ENCODE results near the gene MOB3B.

The MOB3B gene

GRCh38 chr9:27333241-27334052 is 196.2 kb downstream of the MOB3B start:
- TF ChIP-seq ARNTL (CRISPR knock-in tag; IDR thresholded peaks at IDR 0.05; ENCODE audit: borderline replicate concordance, low read depth): no peak
- no peak for TF ChIP-seq SNAI2 (CRISPR knock-in tag; IDR thresholded peaks at IDR 0.05)
- no peak for TF ChIP-seq CSRNP3 (CRISPR knock-in tag; IDR thresholded peaks at IDR 0.05)
- no peak for TF ChIP-seq CREB5 (CRISPR knock-in tag; IDR thresholded peaks at IDR 0.05; ENCODE audit: low read depth)
- no peak for TF ChIP-seq ZNF565 (CRISPR knock-in tag; conservative IDR thresholded peaks at IDR 0.05; ENCODE audit: low read depth)
- TF ChIP-seq PATZ1 (CRISPR knock-in tag; IDR thresholded peaks at IDR 0.05; ENCODE audit: borderline replicate concordance): no peak
- no peak for TF ChIP-seq BACH2 (CRISPR knock-in tag; IDR thresholded peaks at IDR 0.05; ENCODE audit: borderline replicate concordance)
- TF ChIP-seq ZNF70 (CRISPR knock-in tag; IDR thresholded peaks at IDR 0.05): no peak
- TF ChIP-seq, protein P1, sequence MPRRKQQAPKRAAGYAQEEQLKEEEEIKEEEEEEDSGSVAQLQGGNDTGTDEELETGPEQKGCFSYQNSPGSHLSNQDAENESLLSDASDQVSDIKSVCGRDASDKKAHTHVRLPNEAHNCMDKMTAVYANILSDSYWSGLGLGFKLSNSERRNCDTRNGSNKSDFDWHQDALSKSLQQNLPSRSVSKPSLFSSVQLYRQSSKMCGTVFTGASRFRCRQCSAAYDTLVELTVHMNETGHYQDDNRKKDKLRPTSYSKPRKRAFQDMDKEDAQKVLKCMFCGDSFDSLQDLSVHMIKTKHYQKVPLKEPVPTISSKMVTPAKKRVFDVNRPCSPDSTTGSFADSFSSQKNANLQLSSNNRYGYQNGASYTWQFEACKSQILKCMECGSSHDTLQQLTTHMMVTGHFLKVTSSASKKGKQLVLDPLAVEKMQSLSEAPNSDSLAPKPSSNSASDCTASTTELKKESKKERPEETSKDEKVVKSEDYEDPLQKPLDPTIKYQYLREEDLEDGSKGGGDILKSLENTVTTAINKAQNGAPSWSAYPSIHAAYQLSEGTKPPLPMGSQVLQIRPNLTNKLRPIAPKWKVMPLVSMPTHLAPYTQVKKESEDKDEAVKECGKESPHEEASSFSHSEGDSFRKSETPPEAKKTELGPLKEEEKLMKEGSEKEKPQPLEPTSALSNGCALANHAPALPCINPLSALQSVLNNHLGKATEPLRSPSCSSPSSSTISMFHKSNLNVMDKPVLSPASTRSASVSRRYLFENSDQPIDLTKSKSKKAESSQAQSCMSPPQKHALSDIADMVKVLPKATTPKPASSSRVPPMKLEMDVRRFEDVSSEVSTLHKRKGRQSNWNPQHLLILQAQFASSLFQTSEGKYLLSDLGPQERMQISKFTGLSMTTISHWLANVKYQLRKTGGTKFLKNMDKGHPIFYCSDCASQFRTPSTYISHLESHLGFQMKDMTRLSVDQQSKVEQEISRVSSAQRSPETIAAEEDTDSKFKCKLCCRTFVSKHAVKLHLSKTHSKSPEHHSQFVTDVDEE (CRISPR knock-in tag; IDR thresholded peaks at IDR 0.05): no peak
- no peak for TF ChIP-seq CSDC2 (CRISPR knock-in tag; IDR thresholded peaks at IDR 0.05)
- no peak for TF ChIP-seq ZC3H10 (CRISPR knock-in tag; IDR thresholded peaks at IDR 0.05)
- no peak for TF ChIP-seq RARB (CRISPR knock-in tag; IDR thresholded peaks at IDR 0.05)
- no peak for TF ChIP-seq ISL1 (CRISPR knock-in tag; IDR thresholded peaks at IDR 0.05)
- no peak for TF ChIP-seq ZNF8 (CRISPR knock-in tag; IDR thresholded peaks at IDR 0.05)
- TF ChIP-seq PPARA (CRISPR knock-in tag; IDR thresholded peaks at IDR 0.05; ENCODE audit: borderline replicate concordance): no peak
- TF ChIP-seq, protein P2, sequence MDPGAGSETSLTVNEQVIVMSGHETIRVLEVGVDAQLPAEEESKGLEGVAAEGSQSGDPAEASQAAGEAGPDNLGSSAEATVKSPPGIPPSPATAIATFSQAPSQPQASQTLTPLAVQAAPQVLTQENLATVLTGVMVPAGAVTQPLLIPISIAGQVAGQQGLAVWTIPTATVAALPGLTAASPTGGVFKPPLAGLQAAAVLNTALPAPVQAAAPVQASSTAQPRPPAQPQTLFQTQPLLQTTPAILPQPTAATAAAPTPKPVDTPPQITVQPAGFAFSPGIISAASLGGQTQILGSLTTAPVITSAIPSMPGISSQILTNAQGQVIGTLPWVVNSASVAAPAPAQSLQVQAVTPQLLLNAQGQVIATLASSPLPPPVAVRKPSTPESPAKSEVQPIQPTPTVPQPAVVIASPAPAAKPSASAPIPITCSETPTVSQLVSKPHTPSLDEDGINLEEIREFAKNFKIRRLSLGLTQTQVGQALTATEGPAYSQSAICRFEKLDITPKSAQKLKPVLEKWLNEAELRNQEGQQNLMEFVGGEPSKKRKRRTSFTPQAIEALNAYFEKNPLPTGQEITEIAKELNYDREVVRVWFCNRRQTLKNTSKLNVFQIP (CRISPR knock-in tag; IDR thresholded peaks at IDR 0.05; ENCODE audit: borderline replicate concordance, low read depth): no peak
- TF ChIP-seq ZFP30 (CRISPR knock-in tag; IDR thresholded peaks at IDR 0.05): no peak
- TF ChIP-seq TOX (CRISPR knock-in tag; IDR thresholded peaks at IDR 0.05; ENCODE audit: borderline replicate concordance): no peak
- TF ChIP-seq OSR1 (CRISPR knock-in tag; IDR thresholded peaks at IDR 0.05): no peak
- TF ChIP-seq TCF4 (CRISPR knock-in tag; IDR thresholded peaks at IDR 0.05; ENCODE audit: borderline replicate concordance): no peak
- peak; percentile 90 for ATAC-seq

GRCh38 chr9:27331393-27331792 is 198.2 kb downstream of the MOB3B start:
- TF ChIP-seq CSDC2 (CRISPR knock-in tag; IDR thresholded peaks at IDR 0.05) (no peak), BACH2 (CRISPR knock-in tag; IDR thresholded peaks at IDR 0.05; ENCODE audit: borderline replicate concordance) (no peak), ZC3H10 (CRISPR knock-in tag; IDR thresholded peaks at IDR 0.05) (no peak), CREB5 (CRISPR knock-in tag; IDR thresholded peaks at IDR 0.05; ENCODE audit: low read depth) (no peak), CSRNP3 (CRISPR knock-in tag; IDR thresholded peaks at IDR 0.05) (no peak), RARB (CRISPR knock-in tag; IDR thresholded peaks at IDR 0.05) (no peak), ZFP3 (CRISPR knock-in tag; IDR thresholded peaks at IDR 0.05) (no peak), ZNF70 (CRISPR knock-in tag; IDR thresholded peaks at IDR 0.05) (no peak), PATZ1 (CRISPR knock-in tag; IDR thresholded peaks at IDR 0.05; ENCODE audit: borderline replicate concordance) (no peak), ESRRG (CRISPR knock-in tag; IDR thresholded peaks at IDR 0.05) (no peak)
- TF ChIP-seq, protein P2 (CRISPR knock-in tag; IDR thresholded peaks at IDR 0.05; ENCODE audit: borderline replicate concordance, low read depth): no peak
- ATAC-seq: no peak

Data from SK-N-SH treated with all-trans-retinoic acid at 6 μM for 48 hours (cell line).